Keratinocyte (primary cell): ENCODE measurements around the gene KLF16. TPM values are rescaled to one million over a fixed set of nuclear protein-coding genes. Genes with fewer than 3 reads are reported as not detected.

Source experiments
- DNase-seq: peaks from one replicate; pipeline ENCODE4 v3.0.0-alpha.2; 2011; ENCODE audit warnings: low read depth, missing footprints, low spot score
- FAIRE-seq: peaks from 2 replicates; lab custom pipeline; 2011; peaks lifted over from hg19 to GRCh38; lab: Jason Lieb, UNC
- H2AFZ ChIP-seq: 2 replicates; pipeline ENCODE4 v1.6.0; 2012; ENCODE audit warnings: low read length, control low read depth, inconsistent platforms; ENCODE audit not compliant: control insufficient read depth
- H3K27ac ChIP-seq: 2 replicates; pipeline ENCODE4 v1.5.1; 2011; ENCODE audit warnings: low read length; ENCODE audit not compliant: control insufficient read depth, insufficient read depth
- H3K27me3 ChIP-seq: 3 replicates; pipeline ENCODE4 v1.6.0; 2011; ENCODE audit warnings: low read length; ENCODE audit not compliant: control insufficient read depth, insufficient read depth; ENCODE audit errors: extremely low read depth
- H3K36me3 ChIP-seq, 2 experiments: 2 replicates in 1 of 2; 3 replicates in 1 of 2; pipeline ENCODE4 v1.5.1; 2011; ENCODE audit warnings: low read length in 2 of 2, mild to moderate bottlenecking in 1 of 2; ENCODE audit not compliant: control insufficient read depth in 2 of 2, insufficient read depth in 2 of 2; ENCODE audit errors: extremely low read depth in 1 of 2
- H3K4me1 ChIP-seq: 3 replicates; pipeline ENCODE4 v1.5.1; 2011; ENCODE audit warnings: low read length; ENCODE audit not compliant: control insufficient read depth, insufficient read depth; ENCODE audit errors: extremely low read depth
- H3K4me2 ChIP-seq: 3 replicates; pipeline ENCODE4 v1.6.0; 2011; ENCODE audit warnings: low read depth, low read length; ENCODE audit not compliant: control insufficient read depth, insufficient read depth; ENCODE audit errors: extremely low read depth
- H3K4me3 ChIP-seq, 3 experiments: fragments of 200-600 bp in 1 of 3; sonication (generic) in 1 of 3; 2 replicates in 2 of 3; 3 replicates in 1 of 3; pipeline ENCODE4 v1.5.1; 2011 to 2016; ENCODE audit warnings: low read length in 3 of 3, mild to moderate bottlenecking in 3 of 3, control low read depth in 2 of 3, inconsistent platforms in 1 of 3, low read depth in 1 of 3, mixed read lengths in 1 of 3, mixed run types in 1 of 3, moderate library complexity in 1 of 3; ENCODE audit not compliant: control insufficient read depth in 2 of 3, insufficient read depth in 2 of 3; ENCODE audit errors: extremely low read depth in 1 of 3
- H3K79me2 ChIP-seq: 2 replicates; pipeline ENCODE4 v1.6.0; 2012; ENCODE audit warnings: low read length; ENCODE audit not compliant: control insufficient read depth, insufficient read depth
- H3K9ac ChIP-seq: 3 replicates; pipeline ENCODE4 v1.6.0; 2011; ENCODE audit warnings: low read length; ENCODE audit not compliant: control insufficient read depth, insufficient read depth; ENCODE audit errors: extremely low read depth
- H3K9me1 ChIP-seq: 3 replicates; pipeline ENCODE4 v1.6.0; 2011; ENCODE audit warnings: low read length; ENCODE audit not compliant: control insufficient read depth, insufficient read depth; ENCODE audit errors: extremely low read depth
- H3K9me3 ChIP-seq: 2 replicates; pipeline ENCODE4 v1.5.1; 2012; ENCODE audit warnings: low read depth, low read length; ENCODE audit not compliant: control insufficient read depth
- H4K20me1 ChIP-seq: 3 replicates; pipeline ENCODE4 v1.6.0; 2011; ENCODE audit warnings: low read length; ENCODE audit not compliant: control insufficient read depth, insufficient read depth; ENCODE audit errors: extremely low read depth
- CTCF ChIP-seq, 3 experiments: IDR thresholded peaks in 1 of 3; conservative IDR thresholded peaks in 1 of 3; optimal IDR thresholded peaks in 1 of 3; 2 replicates in 2 of 3; 3 replicates in 1 of 3; pipeline versions ENCODE3 to v1.5.1; 2011; ENCODE audit warnings: low read length in 3 of 3, mild to moderate bottlenecking in 3 of 3, moderate library complexity in 2 of 3, control low read depth in 1 of 3, inconsistent platforms in 1 of 3; ENCODE audit not compliant: insufficient read depth in 2 of 3; ENCODE audit errors: extremely low read depth in 1 of 3
- EZH2 ChIP-seq: IDR thresholded peaks from one replicate; pipeline ENCODE4 v1.6.1; 2012; ENCODE audit warnings: inconsistent platforms, mild to moderate bottlenecking, low read length, moderate library complexity
- dilution Hi-C: fragments of 300-500 bp; cut with MboI; formaldehyde crosslinking; loops from one replicate; pipeline ENCODE4 v1.7.0; 2020; ENCODE audit warnings: low sequenced_read_pairs; ENCODE audit not compliant: extremely low pct_ligation_motif_present
- polyA plus RNA-seq, 5 experiments: library from polyadenylated mRNA; depleted of rRNA in 3 of 5; stranded (reverse) in 3 of 5; stranded (forward) in 1 of 5; unstranded in 1 of 5; fragments of >200 nt; gene quantifications; 1 replicate in 1 of 5; 2 replicates in 3 of 5; 3 replicates in 1 of 5; pipeline versions ENCODE4 v1.2.1 to v1.2.3, GENCODE V29; 2011 to 2012; ENCODE audit warnings: missing spikeins in 2 of 5, low read depth in 1 of 5, low replicate concordance in 1 of 5

The KLF16 gene
- polyA plus RNA-seq, 1 donor (not counting 4 experiments of a cell fraction or from before 2014, with no cell fraction given), result 4.9 TPM

- dilution Hi-C loops, result no loop called here
- Histone ChIP-seq H4K20me1 (no peaks in the 10 kb centered on the region), H3K4me2 (no peak overlapping the region), H3K27ac (no peak overlapping the region), H3K36me3 (peaks cover 17 to 27% of the 10 kb centered on the region in 2 experiments), H3K27me3 (no peaks in the 10 kb centered on the region), H3K4me1 (no peaks in the 10 kb centered on the region), H3K9ac (no peak overlapping the region), H3K79me2 (peaks cover 7% of the 10 kb centered on the region), H2AFZ (no peak overlapping the region), H3K9me3 (no peaks in the 10 kb centered on the region), H3K9me1 (no peaks in the 10 kb centered on the region), H3K4me3 (no peak overlapping the region)
- DNase-seq, result no peak
- TF ChIP-seq EZH2 (no peak), CTCF (optimal IDR thresholded peaks at IDR 0.05 in 1 of 3, IDR thresholded peaks at IDR 0.05 in 1 of 3, conservative IDR thresholded peaks at IDR 0.05 in 1 of 3; ENCODE audit: extremely low read depth in 1 of 3, insufficient read depth in 2 of 3, low read length in 3 of 3) (no peak)
- FAIRE-seq, result no peak
Measured at GRCh38 chr19:1823539-1824251, 39.7 kb downstream of the KLF16 start.

- no peak overlapping the region for H3K4me3 ChIP-seq
- dilution Hi-C loops, result no loop called here
- peaks cover 7% of the 10 kb centered on the region for H3K79me2 ChIP-seq
- no peaks in the 10 kb centered on the region for H3K9me3 ChIP-seq
- no peaks in the 10 kb centered on the region for H3K4me1 ChIP-seq
- no peak overlapping the region for H2AFZ ChIP-seq
- no peak overlapping the region for H3K9ac ChIP-seq
- H3K27me3 ChIP-seq, result no peaks in the 10 kb centered on the region
- H3K36me3 ChIP-seq, result peaks cover 21 to 31% of the 10 kb centered on the region in 2 experiments
- no peak overlapping the region for H3K4me2 ChIP-seq
- no peak overlapping the region for H3K27ac ChIP-seq
- no peaks in the 10 kb centered on the region for H3K9me1 ChIP-seq
- no peak for TF ChIP-seq EZH2
- no peak for TF ChIP-seq CTCF (optimal IDR thresholded peaks at IDR 0.05 in 1 of 3, IDR thresholded peaks at IDR 0.05 in 1 of 3, conservative IDR thresholded peaks at IDR 0.05 in 1 of 3; ENCODE audit: extremely low read depth in 1 of 3, insufficient read depth in 2 of 3, low read length in 3 of 3)
- FAIRE-seq, result no peak
- no peaks in the 10 kb centered on the region for H4K20me1 ChIP-seq
- DNase-seq, result no peak
Measured at GRCh38 chr19:1823020-1823419, 40.4 kb downstream of the KLF16 start.
